ENCODE data around the gene RASGEF1C.

GRCh38 chr5:180112181-180112861 is 96.7 kb downstream of the RASGEF1C start:
- TF ChIP-seq CTCF (IDR thresholded peaks at IDR 0.05) (no peak), POLR2A (IDR thresholded peaks at IDR 0.05) (no peak)
